GM21786 (cell line): Measurements from ENCODE around the gene EXPH5.

Experiments
- ATAC-seq: cut with Tn5 transposase; IDR thresholded peaks from one replicate; pipeline ENCODE4 v1.9.1; 2021; ENCODE audit not compliant: unreplicated experiment

The EXPH5 gene

DNA sequence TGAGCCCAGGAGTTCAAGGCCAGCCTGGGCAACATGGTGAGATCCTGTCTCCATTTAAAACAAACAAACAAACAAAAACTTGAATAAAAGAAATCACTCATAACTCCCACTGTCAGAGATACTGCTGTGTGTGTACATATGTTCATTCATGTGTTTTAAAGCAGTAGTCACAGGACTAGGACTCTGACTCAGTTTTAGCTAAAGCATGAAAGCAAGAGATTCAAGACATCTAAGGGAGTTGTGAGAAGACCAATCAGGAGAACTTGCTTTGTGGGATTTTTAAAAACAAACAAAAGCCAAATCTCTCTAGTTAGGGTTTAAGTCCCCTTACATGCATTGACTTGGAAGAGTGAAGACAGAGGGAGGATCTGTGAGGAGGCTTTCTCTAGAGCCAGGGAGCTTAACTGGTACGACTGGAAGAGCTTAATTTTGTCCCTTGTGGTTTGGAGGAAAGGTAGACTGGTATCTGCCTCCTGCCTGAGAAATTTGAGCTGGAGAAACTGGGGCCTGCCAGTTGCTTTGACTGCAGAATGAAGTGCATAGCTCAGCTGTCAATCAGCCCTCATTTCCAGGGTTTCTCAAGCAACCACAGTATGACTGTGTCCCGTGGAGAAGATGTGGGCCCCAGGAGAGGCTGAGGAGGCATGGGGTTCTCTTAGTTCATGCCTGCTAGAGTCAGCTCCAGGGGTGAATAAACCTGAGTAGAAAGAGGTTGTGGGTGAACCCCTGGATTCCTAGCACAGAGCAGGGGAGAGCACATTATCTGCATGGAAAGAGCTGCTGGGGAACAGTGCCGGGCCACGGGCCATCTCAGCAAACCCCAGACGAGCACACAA lies 30.6 kb downstream of the EXPH5 start:
- ATAC-seq: no peak

DNA sequence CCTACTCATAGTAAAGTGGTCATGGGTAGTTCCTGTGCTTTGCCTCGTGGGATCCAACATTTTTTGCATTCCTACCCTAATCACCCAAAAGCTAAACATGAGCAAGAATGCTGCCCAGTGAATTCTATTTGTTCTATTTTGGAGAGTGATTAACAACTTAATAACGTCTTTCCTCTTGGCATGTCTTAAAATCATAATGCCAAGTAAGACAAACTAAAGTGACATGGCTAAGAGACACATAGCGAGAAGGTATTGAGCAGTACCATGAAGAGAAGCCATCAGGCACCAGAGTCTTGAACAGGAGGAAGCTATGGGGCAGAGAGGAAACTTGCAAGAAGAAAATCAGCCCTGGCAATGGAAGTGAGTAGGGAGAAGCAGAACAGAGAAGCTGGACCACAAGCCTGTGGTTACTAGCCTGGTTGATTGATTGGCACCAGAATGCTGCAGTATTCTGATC lies 32.0 kb downstream of the EXPH5 start:
- no peak for ATAC-seq

DNA sequence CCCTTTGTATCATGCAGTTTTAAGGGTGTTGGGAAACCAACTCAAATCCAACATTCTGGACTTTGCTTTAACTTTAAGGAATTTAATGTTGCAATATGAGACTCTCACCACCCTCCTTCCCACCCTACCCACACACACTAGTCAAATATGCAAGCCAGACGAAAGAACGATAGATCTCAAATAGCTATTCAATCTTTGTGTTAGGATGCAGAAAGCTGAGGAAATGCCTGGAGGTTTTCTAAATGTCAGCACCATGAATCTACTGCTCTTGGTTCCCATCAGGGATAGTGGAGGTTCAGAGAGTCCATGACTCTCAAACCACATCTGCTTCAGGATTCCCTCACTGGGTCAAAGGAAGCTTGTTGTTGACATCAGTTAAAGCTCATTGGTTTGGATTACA lies 33.7 kb downstream of the EXPH5 start:
- ATAC-seq: no peak

DNA sequence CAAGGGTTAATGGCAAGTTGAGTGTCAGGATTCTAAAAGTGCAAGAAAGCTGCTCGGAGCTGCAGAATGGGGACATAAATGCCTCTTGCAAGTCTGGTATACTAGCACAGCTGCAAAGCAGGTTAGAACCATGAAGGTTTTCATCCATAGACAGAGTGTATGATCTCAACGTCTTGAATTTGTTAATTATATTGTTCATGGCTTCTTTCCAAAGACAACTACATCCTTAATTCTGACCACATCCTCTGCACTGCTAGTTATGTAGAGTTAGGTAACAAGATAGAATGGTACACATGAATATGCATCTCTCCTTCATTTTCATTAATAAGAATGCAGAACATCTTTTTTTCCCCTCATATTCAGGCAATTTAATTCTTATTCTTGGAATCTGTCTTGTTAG lies 34.2 kb downstream of the EXPH5 start:
- no peak for ATAC-seq

DNA sequence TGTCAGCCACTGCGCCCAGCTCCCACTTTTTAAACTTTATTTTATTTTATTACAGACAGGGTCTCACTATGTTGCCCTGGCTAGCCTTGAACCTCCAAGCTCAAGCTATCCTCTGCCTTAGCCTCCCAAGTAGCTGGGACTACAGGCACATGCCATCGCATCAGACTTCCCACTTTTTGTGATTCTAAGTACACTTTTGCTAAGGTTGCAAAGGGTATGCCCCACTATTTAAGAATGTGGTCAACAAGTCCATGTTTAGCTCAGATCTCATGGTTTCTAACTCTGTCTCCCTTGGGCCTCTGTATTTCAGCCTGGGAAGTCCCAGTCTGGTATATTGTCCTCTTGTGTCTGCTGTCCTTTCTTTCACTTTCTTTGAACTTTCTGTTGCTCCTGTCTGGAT lies 35.3 kb downstream of the EXPH5 start:
- ATAC-seq: peak; percentile 86

DNA sequence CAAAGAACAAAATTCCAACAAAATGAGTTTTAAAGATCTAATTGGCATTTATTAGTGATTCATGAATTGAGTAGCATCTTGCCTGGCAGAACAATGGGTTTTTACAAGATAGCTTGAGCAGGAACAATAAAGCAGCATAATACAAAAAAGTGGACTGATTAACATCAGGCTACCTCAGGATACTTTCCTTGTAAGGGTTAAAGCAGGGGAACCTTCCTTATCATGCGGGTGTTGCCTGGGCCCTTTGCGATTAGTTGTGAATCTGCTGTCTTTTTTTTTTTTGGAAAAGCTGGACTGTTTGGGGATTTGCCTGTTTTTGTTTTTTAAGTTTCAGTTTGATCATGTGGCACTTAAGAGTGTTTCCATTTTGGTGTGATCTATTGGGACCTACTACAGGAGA lies 37.5 kb downstream of the EXPH5 start:
- no peak for ATAC-seq

DNA sequence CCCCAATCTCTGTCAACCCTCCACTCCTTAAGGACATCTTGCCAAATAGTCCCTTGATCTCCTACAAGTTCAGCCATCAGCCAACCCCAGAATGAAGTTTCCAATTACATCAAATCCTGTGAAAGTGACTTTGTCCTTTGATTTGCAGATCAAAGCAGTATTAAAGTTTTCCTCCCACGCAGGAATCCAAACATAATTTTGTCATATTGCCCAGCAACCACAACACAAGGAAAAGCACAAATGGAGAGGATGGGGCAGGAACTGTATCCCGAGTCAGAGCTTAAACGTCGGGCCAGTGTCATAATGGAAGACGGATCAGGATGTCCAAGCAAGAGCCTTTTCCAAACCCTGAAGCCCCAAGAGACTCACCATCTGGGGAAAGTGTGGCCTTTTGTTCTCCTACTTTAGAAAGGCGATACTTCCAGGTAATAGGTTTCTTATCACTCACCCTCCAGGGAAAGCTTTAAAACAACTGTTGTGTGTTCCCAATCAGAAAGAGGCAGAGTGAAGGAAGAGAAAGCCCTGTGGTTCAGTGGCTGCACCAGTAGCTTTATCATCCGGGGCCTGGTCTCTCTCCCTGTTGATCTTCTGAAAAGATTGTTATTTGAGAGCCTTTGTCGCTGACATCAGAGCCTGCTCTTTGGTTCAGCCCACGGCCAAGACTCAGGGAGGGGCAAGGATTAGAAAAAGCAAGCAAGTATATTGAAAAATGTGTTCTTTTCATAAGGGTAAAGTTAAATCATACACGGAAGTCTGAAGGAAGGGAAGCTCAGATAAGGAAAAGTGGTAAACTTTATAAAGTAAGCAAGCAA lies 41.7 kb downstream of the EXPH5 start:
- no peak for ATAC-seq

DNA sequence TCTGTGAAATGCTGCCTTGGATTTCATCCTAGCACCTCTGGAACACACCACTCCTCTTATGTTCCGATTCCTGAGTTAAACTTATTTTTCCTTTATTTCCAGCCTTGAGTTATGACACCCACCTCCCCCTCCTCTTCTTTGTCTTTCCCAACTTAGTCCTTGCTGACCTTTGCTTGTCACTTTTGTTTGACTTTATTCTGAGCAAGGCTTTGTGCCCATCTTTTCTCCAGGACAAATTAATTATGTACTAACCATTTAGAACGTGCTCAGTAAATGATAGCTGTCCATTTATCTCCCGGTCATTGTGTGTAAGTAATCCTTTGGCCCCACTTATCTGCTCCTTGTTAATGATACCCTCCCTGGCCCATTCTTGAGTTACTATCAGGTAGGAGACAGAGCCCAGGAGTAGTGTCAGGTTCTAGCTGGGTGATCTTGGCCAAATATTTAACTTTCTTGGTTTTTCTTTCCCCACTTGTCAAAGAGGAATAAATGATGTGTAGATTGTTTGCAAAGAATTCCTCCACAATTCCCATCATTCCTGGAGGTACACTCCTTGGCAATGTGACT lies 44.2 kb downstream of the EXPH5 start:
- no peak for ATAC-seq

DNA sequence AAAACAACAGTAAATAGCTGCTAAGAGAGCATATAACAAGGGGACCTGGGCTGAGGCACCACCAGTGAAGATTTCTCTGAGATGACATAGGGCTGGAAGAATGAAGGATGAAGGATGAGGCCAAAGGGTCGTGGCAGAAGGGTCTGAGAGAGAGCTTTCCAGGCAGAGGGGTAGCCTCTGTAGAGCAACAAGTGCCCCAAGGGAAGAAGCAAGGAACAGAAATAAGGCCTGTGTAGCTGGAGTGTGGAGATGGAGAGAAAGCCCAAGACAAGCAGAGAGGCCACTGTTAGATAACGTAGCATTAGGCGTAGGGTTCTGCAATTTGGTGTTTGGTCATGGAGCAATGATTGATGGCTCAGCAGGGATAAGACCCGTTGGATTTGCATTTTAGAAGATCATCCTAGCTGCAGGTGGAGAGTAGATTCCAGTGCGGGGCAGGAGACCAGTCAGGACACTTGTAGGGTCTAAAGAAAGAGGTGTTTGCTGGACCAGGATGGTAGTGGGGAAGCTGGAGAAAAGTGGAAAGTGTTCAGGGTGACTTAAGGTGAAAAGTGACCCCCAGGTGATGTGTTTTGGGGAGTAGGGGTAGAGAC lies 47.6 kb downstream of the EXPH5 start:
- no peak for ATAC-seq

DNA sequence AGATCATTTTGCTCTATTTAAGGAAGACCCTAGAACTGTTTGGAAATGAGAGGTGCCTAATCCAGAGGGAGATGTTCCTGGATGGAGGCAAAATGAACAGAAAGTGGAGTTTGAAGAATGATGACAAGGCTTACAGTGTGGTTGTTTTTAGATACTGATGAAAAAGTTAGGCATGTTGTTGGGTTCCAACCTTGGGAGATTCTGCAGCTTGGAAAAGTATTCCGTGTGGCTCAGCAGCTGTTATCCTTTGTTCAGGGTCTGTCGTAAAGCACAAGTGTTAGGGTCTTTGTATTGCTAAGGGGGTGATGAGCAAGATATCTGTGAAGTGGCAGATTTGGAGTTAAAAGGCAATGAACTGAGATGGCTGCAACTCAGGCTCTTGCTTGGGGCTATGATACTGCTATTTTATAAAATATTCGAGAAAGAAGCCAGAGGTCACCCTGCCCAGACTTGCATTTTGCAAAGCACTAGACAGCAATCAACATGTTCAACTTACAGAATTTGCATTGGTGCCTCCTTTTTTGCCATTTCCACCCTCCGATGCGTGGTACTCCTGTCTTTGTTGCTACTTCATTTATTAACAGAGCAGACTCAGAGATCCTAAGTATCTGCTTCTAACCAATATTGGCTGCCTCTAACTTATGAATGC lies 50.1 kb downstream of the EXPH5 start:
- ATAC-seq: no peak

DNA sequence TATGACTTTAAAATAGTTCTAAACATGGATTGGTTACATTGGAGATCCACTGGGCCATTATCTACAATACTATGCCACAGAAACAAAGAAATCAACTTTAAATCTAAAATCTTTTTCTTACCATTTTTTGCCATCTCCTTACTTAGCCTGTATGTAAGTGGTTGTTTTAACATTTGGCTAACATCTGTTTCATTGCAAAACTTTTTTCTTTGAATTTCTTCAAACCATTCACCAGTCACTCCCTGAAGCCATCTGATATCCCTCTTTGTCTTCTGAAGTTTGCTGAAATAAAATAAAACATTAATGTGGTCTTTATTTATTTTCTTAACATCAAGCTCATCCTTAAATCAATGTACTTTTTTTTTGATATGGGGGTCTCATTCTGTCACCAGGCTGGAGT lies 52.0 kb downstream of the EXPH5 start:
- no peak for ATAC-seq

DNA sequence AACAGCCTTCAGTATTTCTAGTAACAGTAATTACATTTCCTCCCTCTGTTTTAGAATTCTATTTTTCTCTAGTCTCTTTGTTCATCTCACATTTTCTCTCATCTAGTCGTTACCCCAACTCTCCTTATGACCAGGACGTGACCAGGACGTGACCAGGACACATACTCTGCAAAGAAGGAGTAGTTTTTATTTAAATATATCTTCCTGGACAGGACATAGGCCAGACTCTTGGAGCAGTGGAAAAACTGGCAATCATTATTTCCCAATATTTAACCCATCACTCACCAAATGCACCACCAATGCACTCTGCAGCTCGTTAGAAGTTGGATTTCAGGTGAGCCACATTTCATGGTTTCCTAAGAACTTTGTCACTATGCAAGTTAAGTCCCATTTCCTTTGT lies 55.1 kb downstream of the EXPH5 start:
- ATAC-seq: no peak

DNA sequence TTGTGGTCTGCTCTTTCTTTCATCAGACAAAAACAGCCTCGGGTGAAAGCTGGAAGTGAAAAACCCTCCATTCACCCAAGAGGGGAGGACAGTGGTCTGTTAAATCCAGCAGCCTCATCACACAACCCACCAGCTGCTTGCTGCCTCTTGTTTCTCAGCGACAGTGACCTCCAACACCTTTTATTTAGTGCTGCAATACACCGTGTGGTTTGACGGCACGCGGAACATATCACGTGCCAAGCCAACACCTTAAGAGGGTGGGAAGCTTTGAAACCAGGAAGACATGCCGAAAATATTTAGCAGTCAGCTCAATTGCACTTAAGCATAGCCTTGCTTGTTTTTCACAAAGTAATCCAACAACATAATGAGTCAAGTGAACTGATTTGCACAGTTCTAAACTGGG lies 55.5 kb downstream of the EXPH5 start:
- no peak for ATAC-seq

DNA sequence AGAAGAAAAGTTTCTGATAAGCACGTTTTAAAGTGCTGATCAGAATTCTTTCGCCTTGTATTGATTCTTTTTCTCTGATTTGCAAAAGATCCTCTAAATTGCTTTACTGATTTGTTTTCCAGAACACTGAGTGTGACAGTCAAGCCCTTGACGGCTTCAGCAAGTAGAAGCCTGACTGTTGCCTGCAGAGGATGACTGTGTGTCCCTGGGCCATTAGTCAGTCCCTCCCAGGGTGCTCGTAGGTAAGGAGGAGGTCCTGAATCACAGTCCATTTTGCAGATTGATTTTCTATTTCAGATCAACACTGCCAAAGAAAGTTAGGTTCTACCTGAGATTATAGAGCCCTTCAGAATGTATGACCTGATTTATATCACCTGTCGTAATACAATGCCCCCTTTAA lies 56.8 kb downstream of the EXPH5 start:
- no peak for ATAC-seq

DNA sequence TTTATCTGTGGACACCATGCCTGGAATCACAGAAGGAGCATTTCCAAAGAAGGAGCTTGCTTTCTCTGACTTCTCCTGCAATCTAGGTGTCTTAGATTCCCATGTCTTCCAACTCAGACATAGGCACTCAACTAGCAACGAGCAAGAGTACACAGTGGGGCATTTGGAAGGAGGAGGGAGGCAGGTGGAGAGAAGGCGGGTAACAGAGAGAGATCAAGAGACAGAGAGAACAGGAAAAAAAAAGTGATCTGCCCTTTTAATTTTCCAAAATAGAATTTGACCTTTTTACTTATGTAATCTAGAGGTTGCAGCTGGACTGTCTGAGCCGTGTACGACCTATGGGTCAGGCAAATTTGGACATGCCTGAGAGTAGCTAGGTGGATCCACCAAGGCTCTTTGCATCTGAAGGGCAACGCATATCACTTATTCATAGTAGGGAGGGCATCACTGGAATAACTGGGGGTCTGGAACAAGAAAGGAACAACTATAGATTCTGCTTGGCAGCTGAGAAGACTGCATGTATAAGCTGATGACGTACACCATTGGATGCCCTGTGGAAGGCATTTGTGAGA lies 58.1 kb downstream of the EXPH5 start:
- ATAC-seq: no peak

DNA sequence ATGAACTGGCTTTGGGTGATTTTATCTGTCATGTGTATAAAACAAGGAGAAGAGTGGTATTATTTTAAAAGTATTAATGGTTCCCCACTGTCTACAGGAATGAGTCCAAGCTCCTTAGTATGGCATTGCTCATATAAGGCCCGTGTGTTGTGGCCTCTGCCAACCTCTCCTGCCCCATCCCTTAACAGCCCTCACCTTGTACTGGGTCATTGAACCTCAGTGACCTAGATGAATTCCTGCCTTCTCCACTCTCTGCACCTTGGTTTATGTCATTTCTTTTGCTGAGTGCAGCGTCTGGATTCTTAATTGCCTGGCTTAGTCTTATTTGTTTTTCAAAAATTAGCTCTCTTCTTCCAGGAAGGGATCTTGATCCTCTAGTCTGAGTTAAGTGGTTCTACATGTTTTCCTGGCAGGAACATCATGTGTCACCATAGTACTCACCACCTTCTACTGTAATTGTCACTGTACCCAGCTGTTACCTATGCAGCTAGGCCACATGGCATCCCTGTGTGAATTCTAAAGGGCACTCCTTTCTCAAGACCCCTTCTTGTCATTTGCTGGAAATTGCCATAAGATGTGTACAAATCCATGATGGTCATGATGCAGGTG lies 59.2 kb downstream of the EXPH5 start:
- no peak for ATAC-seq

DNA sequence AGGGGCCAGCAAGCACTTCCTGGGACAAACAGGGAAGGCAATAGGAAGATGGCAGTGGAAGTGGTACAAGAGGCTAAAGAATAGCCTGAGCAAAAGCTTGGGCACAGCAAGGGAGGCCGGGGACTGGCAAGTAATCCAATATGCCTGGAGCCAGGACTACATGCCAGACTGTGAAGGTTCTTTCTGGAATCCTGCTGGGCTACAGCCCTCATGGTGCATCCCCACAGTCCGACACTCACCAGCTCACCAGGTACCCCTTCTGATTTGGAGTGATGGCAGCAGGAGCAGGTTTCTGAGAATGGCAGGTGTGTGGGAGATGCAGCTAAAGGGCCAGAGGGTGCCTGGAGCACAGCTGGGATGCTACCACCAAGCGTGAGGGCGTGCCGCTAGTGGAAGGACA lies 63.1 kb downstream of the EXPH5 start:
- no peak for ATAC-seq

DNA sequence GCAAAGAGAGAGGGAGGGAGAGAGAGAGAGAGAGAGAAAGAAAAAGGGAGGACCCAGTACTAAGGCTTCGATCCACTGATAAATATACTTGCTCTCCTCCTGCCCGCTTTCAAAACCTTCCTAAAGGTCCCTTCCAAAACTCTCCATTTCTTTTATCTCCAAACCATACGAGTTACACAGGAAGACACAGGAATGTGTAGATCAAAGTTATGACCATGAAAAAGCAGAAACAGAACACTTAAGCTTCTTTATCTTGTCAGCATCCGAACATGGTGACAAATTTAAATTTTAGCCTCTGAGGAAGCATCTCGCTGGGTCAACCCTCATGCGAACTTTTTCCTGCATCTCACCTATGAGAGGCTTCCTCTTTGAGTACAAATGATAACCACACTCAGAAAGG lies 66.2 kb downstream of the EXPH5 start:
- ATAC-seq: no peak

DNA sequence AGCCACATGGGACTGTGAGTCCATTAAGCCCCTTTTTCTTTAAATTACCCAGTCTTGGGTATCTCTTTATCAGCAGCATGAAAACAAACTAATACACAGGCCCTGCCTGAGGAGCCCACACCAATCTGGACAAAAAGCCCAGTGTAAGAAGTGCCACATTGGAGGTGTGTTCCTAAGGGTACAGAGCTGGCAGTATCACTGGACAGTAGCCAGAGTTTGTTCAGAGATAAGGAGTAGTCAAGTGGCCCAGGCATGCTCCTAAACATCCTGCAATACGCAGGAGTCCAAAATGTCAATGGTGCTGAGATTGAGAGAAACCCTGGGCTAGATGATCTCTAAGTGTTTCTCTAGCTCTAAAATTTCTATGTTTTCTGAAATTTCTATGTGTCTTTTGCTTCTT lies 68.4 kb downstream of the EXPH5 start:
- ATAC-seq: no peak

DNA sequence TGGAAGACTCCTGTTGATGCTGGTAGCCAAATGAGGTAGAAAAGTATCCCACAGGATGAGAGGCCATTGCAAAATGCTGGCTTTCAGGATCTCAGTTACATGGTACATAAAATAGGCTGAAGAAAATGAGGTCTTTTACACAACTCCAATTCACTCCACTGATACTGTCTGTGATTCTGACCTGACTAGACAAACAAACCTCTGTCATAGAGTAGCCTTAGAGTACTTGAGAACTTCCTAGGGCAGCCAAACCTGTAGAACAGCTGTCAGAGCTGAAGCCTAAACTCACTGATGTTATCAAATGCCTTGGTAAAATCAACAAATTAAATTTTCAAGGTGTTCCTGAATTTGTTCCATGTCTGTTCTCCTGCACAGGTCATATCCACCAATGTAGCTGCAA lies 69.1 kb downstream of the EXPH5 start:
- no peak for ATAC-seq
